HG03442 (cell line): ENCODE measurements around the gene CDH3.

Source experiments
- ATAC-seq: cut with Tn5 transposase; IDR thresholded peaks from one replicate; pipeline ENCODE4 v1.9.1; 2021; ENCODE audit warnings: mild to moderate bottlenecking, moderate library complexity; ENCODE audit not compliant: unreplicated experiment

The CDH3 gene

GRCh38 chr16:68646953-68647659 is 2.0 kb downstream of the CDH3 start:
- ATAC-seq, result no peak

- ATAC-seq, result no peak
Observed at GRCh38 chr16:68651136-68651535, 6.0 kb downstream of the CDH3 start.

GRCh38 chr16:68652659-68653058 is 7.5 kb downstream of the CDH3 start:
- no peak for ATAC-seq

- no peak for ATAC-seq
Observed at GRCh38 chr16:68655806-68656205, 10.7 kb downstream of the CDH3 start.

GRCh38 chr16:68656751-68657150 is 11.6 kb downstream of the CDH3 start:
- no peak for ATAC-seq

- ATAC-seq, result no peak
Observed at GRCh38 chr16:68658341-68658973, 13.3 kb downstream of the CDH3 start.

GRCh38 chr16:68658974-68659360 is 13.9 kb downstream of the CDH3 start:
- no peak for ATAC-seq

- ATAC-seq, result no peak
Observed at GRCh38 chr16:68659412-68660358, 14.6 kb downstream of the CDH3 start.

- ATAC-seq, result no peak
Observed at GRCh38 chr16:68660359-68660795, 15.3 kb downstream of the CDH3 start.

- no peak for ATAC-seq
Observed at GRCh38 chr16:68662035-68662434, 16.9 kb downstream of the CDH3 start.

- ATAC-seq, result no peak
Observed at GRCh38 chr16:68664297-68664696, 19.2 kb downstream of the CDH3 start.

- ATAC-seq, result no peak
Observed at GRCh38 chr16:68665501-68665900, 20.4 kb downstream of the CDH3 start.

- ATAC-seq, result peak; percentile 59
Observed at GRCh38 chr16:68668266-68668665, 23.2 kb downstream of the CDH3 start.

- no peak for ATAC-seq
Observed at GRCh38 chr16:68676113-68676860, 31.2 kb downstream of the CDH3 start.

- ATAC-seq, result no peak
Observed at GRCh38 chr16:68681038-68681437, 35.9 kb downstream of the CDH3 start.

GRCh38 chr16:68685685-68686478 is 40.8 kb downstream of the CDH3 start:
- ATAC-seq, result no peak

GRCh38 chr16:68686905-68687304 is 41.8 kb downstream of the CDH3 start:
- ATAC-seq, result no peak

- no peak for ATAC-seq
Observed at GRCh38 chr16:68689921-68690320, 44.8 kb downstream of the CDH3 start.

GRCh38 chr16:68695575-68695974 is 50.5 kb downstream of the CDH3 start:
- no peak for ATAC-seq

GRCh38 chr16:68696514-68696913 is 51.4 kb downstream of the CDH3 start:
- no peak for ATAC-seq
